Measurements from ENCODE around the gene PPM1D. TPM values are rescaled to one million over a fixed set of nuclear protein-coding genes. Genes with fewer than 3 reads are reported as not detected.

PPM1D gene
- total and polyA plus RNA-seq, 2 of the 13 experiments (the other 11 are each of a cell fraction or from before 2014, with no cell fraction given) = 8.0 to 26.2 TPM

DNA sequence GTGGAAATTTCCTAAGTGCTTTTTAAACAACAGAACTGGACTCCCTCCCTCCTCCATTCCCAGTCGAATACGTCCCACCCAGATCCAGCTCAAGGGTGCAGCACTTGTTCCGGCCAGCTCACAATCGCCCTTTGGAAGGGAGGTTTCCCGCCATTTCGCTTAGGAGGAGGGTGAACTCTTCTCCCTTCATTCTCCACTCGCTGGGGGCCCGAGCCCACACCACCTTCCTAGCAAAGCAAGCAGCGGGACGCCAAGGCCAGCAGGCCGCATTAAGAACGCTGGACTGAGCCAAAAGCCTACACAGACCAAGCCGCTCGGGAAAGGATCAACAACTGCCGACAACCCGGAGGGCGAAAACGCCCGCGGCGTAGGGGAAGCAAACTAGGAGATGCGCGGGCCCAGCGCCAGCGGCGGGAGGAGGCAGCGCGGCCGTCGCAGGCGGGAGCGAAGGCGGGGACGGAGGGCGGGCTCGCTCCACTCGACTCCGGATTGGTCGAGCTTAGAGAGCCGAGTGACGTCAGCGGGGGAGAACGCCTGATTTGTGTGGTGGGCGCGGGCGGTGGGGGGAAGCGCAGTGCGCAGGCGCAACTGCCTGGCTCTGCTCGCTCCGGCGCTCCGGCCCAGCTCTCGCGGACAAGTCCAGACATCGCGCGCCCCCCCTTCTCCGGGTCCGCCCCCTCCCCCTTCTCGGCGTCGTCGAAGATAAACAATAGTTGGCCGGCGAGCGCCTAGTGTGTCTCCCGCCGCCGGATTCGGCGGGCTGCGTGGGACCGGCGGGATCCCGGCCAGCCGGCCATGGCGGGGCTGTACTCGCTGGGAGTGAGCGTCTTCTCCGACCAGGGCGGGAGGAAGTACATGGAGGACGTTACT, at the start of gene PPM1D (continued):
- TF ChIP-seq ZNF296 (CRISPR knock-in tag; conservative IDR thresholded peaks at IDR 0.05) (peak; percentile 66; the same call in 1 of the 2 replicates), ZNF768 (CRISPR knock-in tag; IDR thresholded peaks at IDR 0.05) (peak; percentile 79), NR1H2 (CRISPR knock-in tag; IDR thresholded peaks at IDR 0.05; ENCODE audit: borderline replicate concordance, low read depth) (0 out of 2 replicates have a peak, but pooled peaks have one; percentile 26), ZHX1 (CRISPR knock-in tag; IDR thresholded peaks at IDR 0.05; ENCODE audit: low read depth) (no peak; the same call in none of the 2 replicates), CHCHD3 (CRISPR knock-in tag; IDR thresholded peaks at IDR 0.05) (peak; percentile 94), POLR2AphosphoS2 (IDR thresholded peaks at IDR 0.05; ENCODE audit: low read depth, low read length) (peak; percentile 80; the same call in 1 of the 2 replicates), THAP9 (CRISPR knock-in tag; IDR thresholded peaks at IDR 0.05; ENCODE audit: borderline replicate concordance) (peak; percentile 90), BRD4 (CRISPR knock-in tag; IDR thresholded peaks at IDR 0.05) (peak; percentile 98), MXD4 (CRISPR knock-in tag; IDR thresholded peaks at IDR 0.05) (peak; percentile 93), ZBTB7B (CRISPR knock-in tag; IDR thresholded peaks at IDR 0.05) (peak; percentile 79; the same call in 1 of the 2 replicates), HMGA1 (CRISPR knock-in tag; conservative IDR thresholded peaks at IDR 0.05) (no peak), SETDB1 (CRISPR knock-in tag; IDR thresholded peaks at IDR 0.05; ENCODE audit: borderline replicate concordance) (no peak), ZNF34 (CRISPR knock-in tag; IDR thresholded peaks at IDR 0.05; ENCODE audit: borderline replicate concordance) (0 out of 2 replicates have a peak, but pooled peaks have one; percentile 88), ZFP41 (CRISPR knock-in tag; IDR thresholded peaks at IDR 0.05; ENCODE audit: borderline replicate concordance) (no peak; the same call in 1 of the 2 replicates), ZNF773 (CRISPR knock-in tag; IDR thresholded peaks at IDR 0.05; ENCODE audit: borderline replicate concordance) (peak; percentile 94), ZNF274 (CRISPR knock-in tag; IDR thresholded peaks at IDR 0.05) (peak; percentile 98), ZNF619 (CRISPR knock-in tag; IDR thresholded peaks at IDR 0.05) (peak; percentile 92; the same call in 1 of the 2 replicates), ZNF180 (CRISPR knock-in tag; IDR thresholded peaks at IDR 0.05; ENCODE audit: borderline replicate concordance, low read depth) (no peak; the same call in 1 of the 2 replicates), ZNF616 (CRISPR knock-in tag; IDR thresholded peaks at IDR 0.05; ENCODE audit: low read depth) (peak; percentile 79; the same call in 1 of the 2 replicates), SATB2 (CRISPR knock-in tag; IDR thresholded peaks at IDR 0.05) (peak; percentile 95)
- TF ChIP-seq, protein P1, sequence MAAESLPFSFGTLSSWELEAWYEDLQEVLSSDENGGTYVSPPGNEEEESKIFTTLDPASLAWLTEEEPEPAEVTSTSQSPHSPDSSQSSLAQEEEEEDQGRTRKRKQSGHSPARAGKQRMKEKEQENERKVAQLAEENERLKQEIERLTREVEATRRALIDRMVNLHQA (CRISPR knock-in tag; IDR thresholded peaks at IDR 0.05) = no peak
- TF ChIP-seq, protein P2, sequence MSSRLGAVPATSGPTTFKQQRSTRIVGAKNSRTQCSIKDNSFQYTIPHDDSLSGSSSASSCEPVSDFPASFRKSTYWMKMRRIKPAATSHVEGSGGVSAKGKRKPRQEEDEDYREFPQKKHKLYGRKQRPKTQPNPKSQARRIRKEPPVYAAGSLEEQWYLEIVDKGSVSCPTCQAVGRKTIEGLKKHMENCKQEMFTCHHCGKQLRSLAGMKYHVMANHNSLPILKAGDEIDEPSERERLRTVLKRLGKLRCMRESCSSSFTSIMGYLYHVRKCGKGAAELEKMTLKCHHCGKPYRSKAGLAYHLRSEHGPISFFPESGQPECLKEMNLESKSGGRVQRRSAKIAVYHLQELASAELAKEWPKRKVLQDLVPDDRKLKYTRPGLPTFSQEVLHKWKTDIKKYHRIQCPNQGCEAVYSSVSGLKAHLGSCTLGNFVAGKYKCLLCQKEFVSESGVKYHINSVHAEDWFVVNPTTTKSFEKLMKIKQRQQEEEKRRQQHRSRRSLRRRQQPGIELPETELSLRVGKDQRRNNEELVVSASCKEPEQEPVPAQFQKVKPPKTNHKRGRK (CRISPR knock-in tag; IDR thresholded peaks at IDR 0.05) = no peak; the same call in 1 of the 2 replicates

All from HepG2 (cell line).